AG08396 (cell line): ENCODE results near the gene DENND2D.
"Not testable (repeated sequence)": the region's sequence is repeated elsewhere in the genome, so short reads cannot be mapped to it uniquely, and the experiment has no call there.

Experiments used
- DNase-seq: peaks from one replicate; pipeline ENCODE4 v3.0.0; 2012; ENCODE audit warnings: low spot score, mixed read lengths

The DENND2D gene

DNA sequence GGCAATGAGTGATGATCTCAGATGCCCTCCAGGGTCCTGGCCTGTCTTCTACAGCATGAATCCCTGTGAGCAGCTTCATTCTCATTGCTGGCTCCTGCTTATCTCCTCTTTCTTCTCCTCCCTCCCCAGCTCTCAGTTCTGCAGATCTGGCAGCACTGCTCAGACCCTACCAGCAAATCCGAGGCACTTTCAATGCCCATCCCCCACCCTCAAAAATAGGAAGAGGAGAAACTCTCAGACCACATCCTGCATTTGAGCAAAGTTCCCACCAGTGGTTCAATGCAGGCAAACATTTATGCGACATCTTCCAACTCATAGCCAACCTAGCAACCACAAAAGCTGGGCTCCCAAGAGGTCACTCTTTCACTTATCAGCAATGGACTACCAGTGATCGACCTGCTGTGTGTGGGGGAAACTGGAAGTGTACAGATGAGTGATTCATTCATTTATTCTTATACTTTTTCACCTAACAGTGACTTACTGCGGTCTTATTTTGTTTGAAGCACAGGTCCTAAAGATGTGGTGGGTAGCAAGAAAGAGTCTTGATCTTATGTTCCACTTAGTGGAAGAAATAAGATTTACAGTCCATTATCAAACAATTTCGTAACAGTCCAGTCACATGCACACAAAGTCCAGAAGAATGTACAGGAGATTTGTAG is 21.3 kb upstream of the DENND2D start:
- no peak for DNase-seq

DNA sequence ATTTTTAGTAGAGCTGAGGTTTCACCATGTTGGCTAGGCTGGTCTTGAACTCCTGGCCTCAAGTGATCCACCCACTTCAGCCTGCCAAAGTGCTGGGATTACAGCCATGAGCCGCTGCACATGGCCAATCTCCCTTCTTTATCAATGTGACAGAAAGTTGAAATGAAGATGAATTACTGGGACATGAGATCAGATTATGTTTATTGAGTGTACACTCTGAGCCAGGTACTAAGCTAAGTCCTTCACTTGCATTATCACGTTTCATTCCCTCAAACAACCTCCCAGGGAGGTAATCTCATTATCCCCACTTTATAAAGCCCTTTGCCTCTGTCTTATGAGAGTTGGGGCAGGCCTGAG is 20.8 kb upstream of the DENND2D start:
- DNase-seq = no peak

DNA sequence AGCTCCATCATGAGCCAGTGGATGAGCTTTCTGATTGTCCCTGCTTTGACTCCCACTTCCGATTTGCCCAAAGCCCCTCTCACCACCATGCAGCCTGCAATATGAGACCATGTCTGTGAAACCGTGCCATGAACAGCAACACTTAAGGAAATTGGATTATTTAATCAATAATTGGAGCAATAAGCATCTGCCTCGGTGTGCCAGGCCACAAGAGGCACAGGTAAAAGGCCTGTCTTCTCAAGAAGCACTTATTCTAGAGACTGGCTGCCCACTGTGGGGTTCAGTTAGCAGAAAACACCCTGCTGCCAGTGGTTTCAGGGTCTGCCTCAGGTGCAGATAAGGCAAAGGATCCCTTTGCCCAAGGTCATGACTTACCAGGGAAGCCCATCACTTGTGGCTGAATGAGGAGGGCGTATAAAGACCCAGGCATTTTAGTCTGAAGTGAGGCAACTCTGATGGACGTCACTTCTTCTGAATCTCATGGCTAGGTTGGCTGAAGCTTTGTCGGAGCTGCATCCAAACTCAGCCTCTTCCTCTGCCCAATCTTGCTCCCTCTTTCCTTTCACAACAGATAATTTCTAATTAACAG is 19.9 kb upstream of the DENND2D start:
- DNase-seq = no peak

DNA sequence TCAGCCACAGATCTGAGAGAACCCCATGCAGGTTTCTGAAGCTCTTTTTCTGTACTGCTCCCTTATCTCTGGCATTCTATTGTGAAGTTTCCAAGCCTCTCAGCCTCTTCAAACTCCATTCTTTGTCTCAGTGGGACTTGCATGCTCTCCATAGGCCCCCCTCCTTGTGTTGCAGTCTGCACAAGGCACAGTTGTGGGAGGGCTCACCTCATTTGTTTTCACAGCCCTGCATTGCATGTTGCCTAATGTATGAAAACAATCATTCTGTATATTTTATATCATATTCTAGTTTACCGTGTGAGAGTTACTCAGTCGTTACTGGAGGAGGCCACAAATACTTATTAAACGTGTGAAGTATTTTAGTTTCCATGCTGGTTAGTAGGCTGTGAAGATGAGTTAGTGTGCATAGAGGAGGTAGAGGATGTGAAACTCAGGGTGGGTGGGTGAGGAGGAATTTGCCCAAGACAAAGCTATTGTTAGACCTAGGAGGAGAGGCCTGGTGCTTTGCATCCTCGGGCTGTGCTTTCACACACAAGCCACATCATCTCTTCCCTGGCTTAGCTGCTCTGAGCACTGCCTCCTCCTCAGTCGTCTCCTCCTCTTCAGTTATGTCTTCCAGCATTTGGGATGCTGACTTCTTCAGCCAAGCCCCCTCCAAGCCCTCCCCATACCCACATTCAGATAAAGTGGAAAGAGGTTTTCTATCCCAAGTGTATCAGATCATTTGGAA is 19.3 kb upstream of the DENND2D start:
- no peak for DNase-seq

DNA sequence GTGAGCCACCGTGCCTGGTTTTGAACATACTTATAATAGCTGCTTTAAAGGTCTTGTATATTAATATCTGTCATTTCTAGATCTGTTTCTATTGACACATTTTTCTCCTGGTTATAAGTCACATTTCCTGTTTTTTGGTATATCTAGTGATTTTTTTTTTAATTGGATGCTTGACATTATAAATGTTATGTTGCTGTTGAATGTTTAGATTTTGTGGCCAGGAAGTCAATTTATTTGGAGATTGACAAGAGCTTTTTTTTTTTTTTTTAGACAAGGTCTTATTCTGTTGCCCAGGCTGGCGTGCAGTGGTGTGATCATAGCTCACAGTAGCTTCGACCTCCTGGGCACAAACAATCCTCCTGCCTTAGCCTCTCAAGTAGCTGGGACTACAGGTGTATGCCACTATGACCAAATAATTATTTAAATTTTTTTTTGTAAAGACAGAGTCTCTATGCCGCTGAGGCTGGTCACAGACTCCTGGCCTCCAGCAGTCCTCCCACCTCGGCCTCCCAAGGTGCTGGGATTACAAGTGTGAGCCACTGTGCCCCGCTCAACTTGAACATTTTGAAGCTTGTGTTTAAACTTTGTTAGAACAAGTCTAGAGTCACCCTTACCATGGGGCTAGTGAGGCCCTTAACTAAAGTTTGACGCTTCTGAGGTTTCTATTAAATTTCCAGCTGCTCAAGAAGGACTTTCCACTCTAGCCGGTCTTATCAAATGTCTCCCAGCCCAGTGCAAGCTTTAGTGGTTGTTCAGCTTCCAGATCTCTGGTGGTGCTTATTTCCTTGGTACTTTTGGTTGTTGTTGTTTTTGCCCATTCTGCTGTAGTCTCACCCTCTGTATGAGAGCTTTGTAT is 18.5 kb upstream of the DENND2D start:
- DNase-seq = no peak

DNA sequence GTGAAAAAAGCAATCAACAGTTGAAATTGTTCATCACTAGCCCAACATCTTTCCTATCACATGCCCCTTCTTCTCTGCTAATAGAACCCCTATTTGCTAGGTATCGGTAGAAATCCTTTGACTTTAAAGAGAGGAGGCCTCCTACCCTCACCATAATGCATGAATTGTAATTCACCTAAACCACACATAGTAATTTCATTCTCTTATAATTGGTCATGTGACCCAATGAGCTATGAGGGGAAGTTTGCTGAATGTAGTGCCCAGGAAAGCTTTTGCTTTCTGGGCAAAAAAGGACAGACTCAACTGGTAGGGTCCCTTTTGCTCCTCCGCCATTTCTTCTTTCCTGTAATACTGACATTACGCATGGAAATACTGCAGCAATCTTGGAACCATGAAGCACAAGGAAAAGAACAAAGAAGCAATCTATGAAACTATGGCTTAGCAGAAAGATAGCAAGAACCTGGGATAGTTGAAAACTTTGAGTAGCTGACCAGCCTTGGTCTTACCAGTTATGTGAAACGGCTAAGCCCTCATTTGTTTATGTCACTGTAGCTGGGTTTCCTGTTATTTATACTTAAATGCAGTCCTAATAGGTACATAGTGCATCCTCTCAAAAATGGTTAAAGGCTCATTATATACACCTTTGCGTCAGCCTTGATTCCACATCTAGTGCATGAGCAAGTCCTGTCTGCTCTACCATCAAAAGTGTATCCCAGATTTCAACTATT is 16.9 kb upstream of the DENND2D start:
- no peak for DNase-seq

DNA sequence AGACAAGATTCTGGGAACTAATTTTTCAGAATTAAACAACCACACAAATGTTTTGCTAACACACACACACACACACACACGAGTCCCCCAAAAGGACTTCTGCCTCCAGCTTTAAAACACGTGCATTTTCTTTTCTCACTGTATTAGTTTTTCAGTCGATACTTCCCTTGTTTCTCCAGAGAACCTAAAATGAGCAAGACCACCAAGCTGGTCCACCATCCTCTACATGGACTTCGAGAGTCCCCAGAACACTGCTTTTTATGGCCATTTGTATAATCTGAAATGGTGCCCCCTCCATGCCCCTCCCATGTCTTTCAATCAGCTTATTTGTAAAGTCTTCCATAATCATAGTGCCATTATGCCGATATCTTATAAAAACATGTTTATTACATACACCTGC is 16.3 kb upstream of the DENND2D start:
- DNase-seq = no peak

DNA sequence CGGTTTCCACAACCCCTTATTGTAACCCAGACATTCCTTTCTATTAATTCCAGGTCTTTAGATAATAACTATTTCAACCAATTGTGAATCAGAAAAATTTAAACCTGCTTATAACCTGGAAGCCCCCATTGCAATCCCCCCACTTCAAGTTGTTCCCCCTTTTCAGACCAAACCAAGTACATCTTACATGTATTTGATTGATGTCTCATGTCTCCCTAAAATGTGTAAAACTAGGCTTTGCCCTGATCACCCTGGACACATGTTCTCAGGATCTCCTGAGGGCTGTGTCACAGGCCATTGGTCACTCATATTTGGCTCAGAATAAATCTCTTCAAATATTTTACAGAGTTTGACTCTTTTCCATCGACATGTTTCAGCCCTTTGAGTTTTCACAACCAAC is 14.8 kb upstream of the DENND2D start:
- not testable (repeated sequence) for DNase-seq

DNA sequence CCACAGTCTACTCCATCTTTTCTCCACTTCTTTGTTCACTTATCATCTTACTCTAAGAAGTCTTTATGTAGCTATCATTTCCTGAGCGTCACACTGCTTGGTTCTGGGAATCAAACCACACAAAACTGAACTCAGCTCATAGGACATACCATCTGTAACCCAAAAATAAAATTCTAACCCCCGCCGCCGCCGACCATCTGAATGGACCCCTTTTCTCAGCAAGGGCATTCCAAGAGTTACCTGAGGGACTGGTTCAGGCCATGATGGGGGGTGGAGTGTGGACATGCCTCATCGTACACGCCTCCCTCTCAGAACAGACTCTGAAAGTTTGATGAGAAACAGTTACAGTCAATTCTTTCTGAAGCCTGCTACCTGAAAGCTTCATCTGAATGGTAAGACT is 14.4 kb upstream of the DENND2D start:
- no peak for DNase-seq

DNA sequence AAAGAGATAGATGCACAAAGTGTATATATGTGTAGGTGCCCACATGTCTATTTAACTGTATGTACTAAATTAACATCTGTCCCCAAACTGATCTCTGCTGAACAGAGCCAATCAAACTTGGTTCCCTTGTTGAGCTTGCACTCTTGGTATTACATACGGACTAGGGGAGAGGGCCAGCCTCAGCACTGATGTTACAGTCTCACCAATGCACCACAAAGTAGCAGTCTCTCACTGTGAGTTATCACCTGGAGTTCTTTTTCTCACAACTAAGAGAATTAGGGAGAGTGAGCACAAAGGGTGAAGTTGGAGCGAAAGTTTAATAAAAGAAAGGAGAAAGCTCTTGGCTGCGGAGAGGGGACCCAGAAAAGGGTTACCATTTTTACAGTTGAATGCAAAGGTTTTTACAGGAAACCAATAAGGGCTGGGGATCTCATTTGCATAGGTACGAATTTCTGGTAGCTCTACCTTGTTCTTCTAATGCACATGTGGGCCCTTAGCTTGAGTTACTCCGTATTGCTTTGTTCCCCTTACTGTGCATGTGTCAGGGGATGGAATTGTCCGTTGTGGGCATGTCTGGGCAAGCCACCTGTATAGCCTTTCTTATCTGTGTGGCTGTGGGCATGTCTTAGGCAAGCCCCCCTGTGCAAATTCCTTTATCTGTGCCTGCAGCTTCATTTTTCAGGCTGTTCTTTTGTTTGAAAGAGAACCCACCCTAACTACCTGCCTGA is 13.8 kb upstream of the DENND2D start:
- DNase-seq = no peak

DNA sequence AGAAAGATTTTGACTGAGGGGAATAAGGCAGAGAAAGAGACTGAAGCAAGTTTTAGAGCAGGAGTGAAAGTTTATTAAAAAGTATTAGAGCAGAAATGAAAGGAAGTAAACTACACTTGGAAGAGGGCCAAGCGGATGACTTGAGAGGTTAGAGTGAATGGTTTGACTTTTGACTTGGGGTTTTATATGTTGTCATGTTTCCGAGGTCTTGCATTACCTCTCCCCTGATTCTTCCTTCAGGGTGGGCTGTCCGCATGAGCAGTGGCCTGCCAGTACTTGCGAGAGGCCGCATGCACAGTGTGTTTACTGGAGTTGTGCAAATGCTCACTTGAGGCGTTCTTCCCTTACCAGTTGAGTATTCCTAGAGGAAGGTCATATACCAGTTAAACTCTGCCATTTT is 13.0 kb upstream of the DENND2D start:
- no peak for DNase-seq

DNA sequence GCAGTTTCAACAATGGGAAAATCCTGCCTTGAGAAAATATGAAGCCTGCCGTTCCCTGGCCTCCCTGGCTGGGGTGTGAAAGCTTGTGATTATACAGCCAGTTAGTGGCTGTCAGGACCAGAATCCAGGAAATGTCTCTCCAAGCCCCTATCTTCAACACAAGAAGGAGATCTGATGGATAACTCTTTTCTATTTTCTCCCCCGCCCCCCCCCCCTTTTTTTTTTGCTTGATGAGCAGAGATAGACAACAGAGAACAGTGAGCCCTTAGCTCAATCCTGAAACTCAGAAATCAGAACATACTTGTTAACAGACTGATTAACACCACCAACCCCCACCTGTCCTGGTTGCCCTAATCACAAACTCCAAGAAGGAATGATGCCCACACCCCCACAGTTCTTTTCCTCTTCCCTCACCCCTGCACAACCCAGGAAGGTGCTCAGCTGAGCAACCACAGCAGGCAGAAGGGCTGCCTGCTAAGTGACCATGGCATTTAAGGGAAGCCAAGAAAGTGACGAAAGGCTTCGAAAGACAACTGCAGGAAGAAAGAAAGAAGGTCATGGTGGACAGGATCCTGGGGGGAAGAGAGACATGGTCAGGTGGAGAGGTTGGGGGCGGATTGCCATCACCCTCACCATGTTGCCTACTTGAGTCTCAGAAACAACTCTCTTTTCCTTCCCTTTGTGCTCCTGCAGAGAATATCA is 12.3 kb upstream of the DENND2D start:
- no peak for DNase-seq

DNA sequence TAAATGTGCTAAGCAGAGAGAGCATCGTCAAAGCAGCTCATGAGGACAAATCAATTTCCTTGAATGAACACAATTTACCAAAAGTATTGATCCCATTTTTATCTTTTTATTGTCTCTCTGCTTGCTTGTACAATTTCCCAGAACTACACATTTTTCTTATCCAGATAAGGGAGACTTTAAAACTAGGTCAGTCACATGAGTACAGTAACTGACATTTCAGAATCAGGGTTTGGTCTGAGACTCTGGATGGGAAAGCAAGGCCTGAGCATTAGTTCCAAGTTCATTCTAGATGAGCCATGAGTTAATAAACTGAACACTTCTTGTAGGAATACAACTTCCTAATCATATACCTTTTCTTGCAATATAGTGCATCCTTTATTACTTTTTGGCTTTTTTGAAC is 11.5 kb upstream of the DENND2D start:
- no peak for DNase-seq

DNA sequence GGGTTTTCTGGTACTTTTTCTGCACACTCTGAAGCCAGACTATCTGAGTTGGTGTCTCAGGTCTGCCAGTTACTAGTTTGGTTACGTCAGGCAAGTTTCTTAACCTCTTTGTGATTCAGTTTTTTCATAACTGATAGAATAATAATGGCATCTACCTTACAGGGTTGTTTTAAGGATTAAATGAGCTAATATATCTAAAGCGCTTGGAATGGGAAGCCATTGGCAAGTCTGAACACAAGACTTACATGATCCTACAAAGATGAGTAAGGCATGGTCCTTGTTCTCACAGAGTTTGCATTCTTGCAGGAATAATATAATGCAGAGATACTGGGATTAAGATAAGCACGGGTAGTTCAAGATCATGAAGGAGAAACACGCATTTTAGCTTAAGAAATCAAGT is 9.2 kb upstream of the DENND2D start:
- no peak for DNase-seq

DNA sequence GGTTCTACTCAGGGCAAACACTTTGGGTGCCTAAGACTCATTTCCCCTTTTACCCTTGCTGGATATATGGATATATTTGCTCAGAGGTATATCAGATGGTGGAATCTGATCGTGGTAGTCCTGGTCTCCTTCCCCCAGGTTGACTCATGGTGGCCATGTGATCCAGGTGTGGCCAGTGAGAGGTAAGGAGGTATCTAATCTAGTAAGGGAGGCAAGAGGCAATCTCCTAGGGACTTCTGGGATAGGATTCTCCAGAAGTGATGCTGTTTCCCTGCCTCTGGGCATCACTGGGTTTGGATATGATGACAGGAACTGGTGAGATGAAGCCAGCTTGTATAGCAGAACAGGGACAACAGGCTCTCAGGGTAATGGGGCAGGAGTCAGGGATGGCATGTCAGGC is 8.5 kb upstream of the DENND2D start:
- DNase-seq = no peak

DNA sequence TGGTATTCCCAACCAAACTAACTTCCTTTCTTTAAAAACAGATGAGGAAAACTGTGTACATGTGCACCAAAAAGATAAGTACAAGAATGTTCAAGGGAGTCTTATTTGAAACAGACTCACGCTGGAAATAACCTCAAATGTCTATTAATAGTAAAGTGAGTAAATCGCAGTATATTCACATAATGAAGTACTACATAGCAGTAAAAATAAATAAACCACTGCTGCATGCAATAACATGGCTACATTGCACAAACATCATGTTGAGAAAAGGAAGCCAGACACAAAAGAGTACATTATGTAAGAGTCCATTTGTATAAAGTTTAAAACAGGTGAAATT is 5.2 kb upstream of the DENND2D start:
- DNase-seq = peak; percentile 45

DNA sequence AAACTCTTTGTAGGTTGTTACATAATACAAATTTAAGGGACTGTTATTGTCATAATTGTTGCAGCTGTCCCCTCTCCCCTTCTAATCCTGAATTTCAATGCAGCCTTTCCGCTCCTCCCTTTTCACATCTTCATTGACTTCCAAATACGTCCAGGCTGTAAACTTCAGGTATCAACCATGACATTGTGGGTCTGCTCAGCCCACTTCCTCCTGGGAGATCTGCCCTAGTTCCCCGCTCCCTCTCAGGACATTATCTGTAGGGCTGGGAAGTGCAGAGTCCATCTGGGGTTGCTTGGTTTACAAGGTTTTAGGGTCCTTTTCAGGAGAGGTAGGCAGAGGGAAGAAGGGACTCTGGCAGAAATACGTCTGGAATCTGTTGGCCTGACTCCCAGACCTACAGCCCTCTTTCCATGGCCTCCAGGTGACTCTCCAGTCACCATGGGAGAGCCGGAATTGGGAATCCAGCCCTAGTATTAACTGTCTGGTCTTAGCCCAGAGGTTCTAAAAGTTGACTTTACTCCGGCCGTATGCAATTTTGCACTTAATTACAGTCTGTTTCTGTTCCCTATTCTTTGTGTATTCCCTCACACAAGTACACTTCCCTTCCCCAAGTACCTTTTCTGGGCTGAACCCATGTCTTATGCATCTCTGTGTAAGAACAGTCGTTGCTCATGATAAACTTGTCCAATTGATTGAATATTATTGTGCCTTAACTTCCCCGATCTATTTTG is 4.7 kb upstream of the DENND2D start:
- DNase-seq = no peak

DNA sequence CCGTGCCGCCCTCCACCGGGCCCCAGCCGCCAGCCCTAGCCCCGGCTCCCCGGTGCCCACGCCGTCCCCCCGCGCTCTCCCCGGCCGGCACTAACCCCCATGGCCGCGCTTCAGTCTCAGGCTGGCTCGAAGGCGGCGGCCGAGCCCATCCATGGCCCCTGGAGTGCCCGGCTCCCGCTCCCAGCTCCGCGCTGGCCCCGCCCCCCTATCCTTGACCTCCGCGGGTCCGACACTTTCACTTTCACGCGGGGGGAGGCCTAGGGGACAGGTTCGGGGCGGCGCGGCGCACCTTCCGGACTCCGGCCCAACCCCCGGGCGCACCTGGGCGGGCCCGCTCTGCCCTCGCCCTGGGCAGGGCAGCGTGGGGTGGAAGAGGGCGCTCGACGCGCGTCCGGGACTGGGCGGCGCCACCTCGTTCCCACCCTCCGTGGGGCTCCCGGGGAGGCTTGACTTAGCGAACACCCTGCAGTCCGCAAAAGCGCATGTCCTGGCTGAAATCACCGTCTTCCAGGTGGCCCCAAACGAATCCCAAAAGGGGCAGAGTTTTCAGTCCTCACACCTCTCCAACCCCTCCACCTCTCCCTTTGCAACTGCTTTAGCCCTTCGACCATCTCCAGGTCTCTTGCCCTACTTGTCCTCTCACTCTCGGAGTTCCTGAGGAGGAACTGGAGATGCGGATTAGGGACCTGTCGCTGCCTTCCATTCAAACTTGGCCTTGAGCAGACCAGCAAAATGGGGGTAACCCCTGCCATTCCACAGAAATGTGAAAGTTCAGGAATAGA is 3.9 kb upstream of the DENND2D start:
- peak; percentile 47 for DNase-seq

DNA sequence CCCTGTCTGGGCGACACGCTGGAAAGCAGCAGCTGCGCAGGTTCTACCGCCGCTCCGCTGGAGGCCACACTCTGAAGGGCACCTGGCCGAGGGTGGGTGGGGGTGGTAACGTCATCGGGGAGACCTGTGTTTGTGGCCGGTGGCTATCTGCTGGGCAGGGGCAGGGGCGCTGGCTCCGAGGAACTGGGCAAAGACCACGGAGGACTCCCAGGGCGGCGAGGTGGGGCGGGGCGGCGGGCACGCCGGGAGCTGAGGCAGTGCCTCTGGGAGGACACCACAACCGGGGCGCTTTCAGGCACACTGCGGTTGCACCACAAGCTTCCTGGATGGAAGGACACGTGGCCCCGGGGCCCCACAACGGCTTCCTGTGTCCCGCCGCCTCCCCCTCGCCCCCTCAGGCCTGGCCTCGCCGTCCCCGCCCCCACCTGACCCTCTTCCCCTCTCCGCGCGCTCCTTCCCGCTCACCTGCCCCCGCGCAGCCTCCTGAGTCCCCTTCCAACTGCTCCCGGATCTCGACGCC is 3.3 kb upstream of the DENND2D start:
- peak; percentile 61 for DNase-seq
